Measurements from ENCODE around the gene COLEC11.

- no peak for TF ChIP-seq CTCF (IDR thresholded peaks at IDR 0.05)
- TF ChIP-seq POLR2A (IDR thresholded peaks at IDR 0.05): no peak
Measured at GRCh38 chr2:3610881-3611505, 16.1 kb downstream of the COLEC11 start.
